ENCODE measurements around the gene DCP1A. TPM values are rescaled to one million over a fixed set of nuclear protein-coding genes. Genes with fewer than 3 reads are reported as not detected.

Gene DCP1A
- total RNA-seq, 4 donors from 2014 or later, result 20.3 to 23.4 (median 22.5) TPM

- Histone ChIP-seq H3K27ac (peak overlapping the region in 3 of 4 donors; percentile 5 to 69 (median 57)), H3K4me3 (no peak overlapping the region), H3K4me1 (peaks cover 0 to 55% (median 10%) of the 10 kb centered on the region in 4 donors), H3K27me3 (no peaks in the 10 kb centered on the region), H3K9me3 (no peaks in the 10 kb centered on the region), H3K36me3 (peaks cover 0 to 17% (median 0%) of the 10 kb centered on the region in 3 donors)
- 37 to 40% methylated on average over 3 of the region's 3 CpGs for WGBS, 2 donors
- TF ChIP-seq CTCF (IDR thresholded peaks at IDR 0.05), result no peak
- TF ChIP-seq EP300 (IDR thresholded peaks at IDR 0.05), result no peak
- no peak for TF ChIP-seq POLR2A (IDR thresholded peaks at IDR 0.05)
- DNase-seq (ENCODE audit: low spot score in 2 of 2), result no peak
These were observed 28.8 kb downstream of the DCP1A start for GRCh38 chr3:53318522-53318921.

- Histone ChIP-seq H3K4me3 (no peak overlapping the region), H3K9me3 (no peaks in the 10 kb centered on the region), H3K4me1 (peaks cover 0 to 35% (median under 1%) of the 10 kb centered on the region in 4 donors), H3K36me3 (peaks cover 0 to 58% (median 0%) of the 10 kb centered on the region in 3 donors), H3K27me3 (no peaks in the 10 kb centered on the region), H3K27ac (peak overlapping the region in 1 of 4 donors; percentile 17)
- DNase-seq (ENCODE audit: low spot score in 2 of 2), result no peak
- 71 to 81% methylated on average over 1 of the region's 1 CpG for WGBS, 2 donors
- TF ChIP-seq POLR2A (IDR thresholded peaks at IDR 0.05), result no peak
- no peak for TF ChIP-seq EP300 (IDR thresholded peaks at IDR 0.05)
- TF ChIP-seq CTCF (IDR thresholded peaks at IDR 0.05), result no peak
These were observed 34.5 kb downstream of the DCP1A start for GRCh38 chr3:53312832-53313231.

GRCh38 chr3:53311882-53312281 lies 35.5 kb downstream of the DCP1A start:
- WGBS, 2 donors, result 80 to 83% methylated on average over 3 of the region's 3 CpGs
- H3K27ac ChIP-seq, result peak overlapping the region in 1 of 4 donors; percentile 20

GRCh38 chr3:53303957-53304356 lies 43.4 kb downstream of the DCP1A start:
- Histone ChIP-seq H3K36me3 (peaks cover 0 to 57% (median 0%) of the 10 kb centered on the region in 3 donors), H3K4me3 (no peak overlapping the region), H3K27me3 (no peaks in the 10 kb centered on the region), H3K27ac (peak overlapping the region in 2 of 4 donors; percentile 7 to 59), H3K4me1 (peaks cover 0 to 35% (median 1%) of the 10 kb centered on the region in 4 donors), H3K9me3 (no peaks in the 10 kb centered on the region)
- DNase-seq (ENCODE audit: low spot score in 2 of 2), result no peak
- WGBS, 2 donors, result 20 to 23% methylated on average over 3 of the region's 3 CpGs
- TF ChIP-seq CTCF (IDR thresholded peaks at IDR 0.05), result no peak
- TF ChIP-seq POLR2A (IDR thresholded peaks at IDR 0.05), result no peak
- no peak for TF ChIP-seq EP300 (IDR thresholded peaks at IDR 0.05)

More at GRCh38 chr3:53311882-53312281, 35.5 kb downstream of the DCP1A start:
- peaks cover 0 to 35% (median 0%) of the 10 kb centered on the region in 4 donors for H3K4me1 ChIP-seq
- no peaks in the 10 kb centered on the region for H3K27me3 ChIP-seq
- no peak overlapping the region for H3K4me3 ChIP-seq
- DNase-seq (ENCODE audit: low spot score in 2 of 2), result no peak
- peaks cover 0 to 51% (median 0%) of the 10 kb centered on the region in 3 donors for H3K36me3 ChIP-seq
- TF ChIP-seq CTCF (IDR thresholded peaks at IDR 0.05) (no peak), EP300 (IDR thresholded peaks at IDR 0.05) (no peak)
- H3K9me3 ChIP-seq, result no peaks in the 10 kb centered on the region

- Histone ChIP-seq H3K9me3 (no peaks in the 10 kb centered on the region), H3K27ac (peak overlapping the region in 2 of 4 donors; percentile 7 to 59), H3K27me3 (no peaks in the 10 kb centered on the region), H3K36me3 (peaks cover 0 to 57% (median 0%) of the 10 kb centered on the region in 3 donors), H3K4me1 (peaks cover 0 to 35% (median 1%) of the 10 kb centered on the region in 4 donors), H3K4me3 (no peak overlapping the region)
- no peak for TF ChIP-seq POLR2A (IDR thresholded peaks at IDR 0.05)
- TF ChIP-seq EP300 (IDR thresholded peaks at IDR 0.05), result no peak
- TF ChIP-seq CTCF (IDR thresholded peaks at IDR 0.05), result no peak
- 69 to 71% methylated on average over 3 of the region's 3 CpGs for WGBS, 2 donors
- DNase-seq (ENCODE audit: low spot score in 2 of 2), result no peak
These were observed 43.8 kb downstream of the DCP1A start for GRCh38 chr3:53303549-53303948.

All from tibial nerve (tissue), 4 donors.